ENCODE results near the gene ESR2. TPM values are rescaled to one million over a fixed set of nuclear protein-coding genes. Genes with fewer than 3 reads are reported as not detected.

Gene ESR2
- polyA plus RNA-seq, 3 donors: 0.04 TPM; not detected in 2

DNA sequence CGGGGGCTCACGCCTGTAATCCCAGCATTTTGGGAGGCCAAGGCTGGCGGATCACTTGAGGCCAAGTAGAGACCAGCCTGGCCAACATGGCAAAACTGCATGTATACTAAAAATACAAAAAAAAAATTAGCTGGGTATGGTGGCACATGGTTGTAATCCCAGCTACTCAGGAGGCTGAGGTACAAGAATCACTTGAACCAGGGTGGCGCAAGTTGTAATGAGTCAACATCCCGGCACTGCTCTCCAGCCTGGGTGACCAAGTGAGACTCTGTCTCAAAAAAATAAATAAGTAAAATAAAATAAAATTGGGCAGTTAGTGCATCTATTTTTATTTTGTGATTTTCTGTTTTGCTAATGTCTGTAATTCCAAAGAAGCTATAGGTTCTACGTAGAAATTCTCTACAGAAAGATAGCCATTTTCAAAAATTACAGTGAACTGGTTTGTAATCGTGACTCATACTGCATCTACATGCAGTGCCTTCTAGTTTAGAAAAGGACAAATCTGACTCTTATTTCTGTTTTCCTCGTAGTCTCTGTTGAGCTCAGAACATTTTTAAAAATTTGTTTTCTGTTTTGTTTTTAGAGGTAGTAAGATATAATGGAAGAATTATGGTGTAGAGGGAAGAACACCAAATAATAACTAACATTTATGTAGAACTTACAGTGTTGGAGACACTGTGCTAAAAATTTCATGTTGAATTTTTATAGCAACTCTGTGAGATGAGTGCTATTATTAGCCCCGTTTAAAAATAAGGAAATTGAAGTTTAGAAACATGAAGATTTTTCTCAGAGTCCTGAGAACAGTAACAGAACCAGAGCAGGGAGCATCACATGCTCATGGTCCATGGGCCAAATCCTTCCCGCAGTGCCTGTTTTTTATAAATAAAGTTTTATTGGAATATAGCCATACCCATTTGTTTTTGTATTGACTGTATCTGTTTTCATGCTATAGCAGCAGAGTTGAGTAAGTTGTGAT lies 240.2 kb downstream of the ESR2 start:
- H3K27ac Mint-ChIP-seq: no peak overlapping the region
- H3K4me1 ChIP-seq (ENCODE audit: control insufficient read depth in 1 of 2, insufficient read depth in 2 of 2, low read length in 2 of 2): no peaks in the 10 kb centered on the region
- no peak for DNase-seq
- H2AFZ ChIP-seq (ENCODE audit: insufficient read depth, low read depth, low read length, poor library complexity, severe bottlenecking): no peak overlapping the region
- no peaks in the 10 kb centered on the region for H3K4me1 Mint-ChIP-seq
- H3K4me2 ChIP-seq (replicated peaks; ENCODE audit: extremely low read depth, low read length, poor library complexity, severe bottlenecking): no peak overlapping the region
- H3K36me3 ChIP-seq (replicated peaks in 1 of 2; ENCODE audit: control insufficient read depth in 1 of 2, insufficient read depth in 2 of 2, low read length in 2 of 2): no peaks in the 10 kb centered on the region
- peaks cover 0 to 2% of the 10 kb centered on the region in 2 donors for H3K36me3 Mint-ChIP-seq
- H3K4me3 ChIP-seq (replicated peaks in 1 of 3; ENCODE audit: low read depth in 2 of 3, low read length in 3 of 3): no peak overlapping the region
- no peak overlapping the region for H3K4me3 Mint-ChIP-seq
- no peaks in the 10 kb centered on the region for H3K27me3 ChIP-seq (ENCODE audit: control insufficient read depth in 2 of 2, insufficient read depth in 2 of 2, low read length in 2 of 2)
- 75% methylated on average over 1 of the region's 10 CpGs for whole genome bisulfite sequencing (ENCODE audit: insufficient coverage)
- no peaks in the 10 kb centered on the region for H3K9me3 ChIP-seq (replicated peaks in 1 of 2; ENCODE audit: control insufficient read depth in 1 of 2, insufficient read depth in 1 of 2, low read length in 2 of 2)
- peaks cover 0 to 3% (median 0%) of the 10 kb centered on the region in 7 donors for H3K9me3 Mint-ChIP-seq
- intact Hi-C loops (cut with micrococcal nuclease): no loop called here
- TF ChIP-seq, protein P1, sequence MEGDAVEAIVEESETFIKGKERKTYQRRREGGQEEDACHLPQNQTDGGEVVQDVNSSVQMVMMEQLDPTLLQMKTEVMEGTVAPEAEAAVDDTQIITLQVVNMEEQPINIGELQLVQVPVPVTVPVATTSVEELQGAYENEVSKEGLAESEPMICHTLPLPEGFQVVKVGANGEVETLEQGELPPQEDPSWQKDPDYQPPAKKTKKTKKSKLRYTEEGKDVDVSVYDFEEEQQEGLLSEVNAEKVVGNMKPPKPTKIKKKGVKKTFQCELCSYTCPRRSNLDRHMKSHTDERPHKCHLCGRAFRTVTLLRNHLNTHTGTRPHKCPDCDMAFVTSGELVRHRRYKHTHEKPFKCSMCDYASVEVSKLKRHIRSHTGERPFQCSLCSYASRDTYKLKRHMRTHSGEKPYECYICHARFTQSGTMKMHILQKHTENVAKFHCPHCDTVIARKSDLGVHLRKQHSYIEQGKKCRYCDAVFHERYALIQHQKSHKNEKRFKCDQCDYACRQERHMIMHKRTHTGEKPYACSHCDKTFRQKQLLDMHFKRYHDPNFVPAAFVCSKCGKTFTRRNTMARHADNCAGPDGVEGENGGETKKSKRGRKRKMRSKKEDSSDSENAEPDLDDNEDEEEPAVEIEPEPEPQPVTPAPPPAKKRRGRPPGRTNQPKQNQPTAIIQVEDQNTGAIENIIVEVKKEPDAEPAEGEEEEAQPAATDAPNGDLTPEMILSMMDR (IDR thresholded peaks at IDR 0.05): no peak
- no peaks in the 10 kb centered on the region for H3K79me2 ChIP-seq (ENCODE audit: insufficient read depth, low read length)
- no peak overlapping the region for H3K9ac ChIP-seq (ENCODE audit: insufficient read depth, low read length, poor library complexity, severe bottlenecking)
- H4K20me1 ChIP-seq (ENCODE audit: insufficient read depth, low read length): no peaks in the 10 kb centered on the region
- peaks cover 2 to 6% (median 4%) of the 10 kb centered on the region in 3 donors for H3K27me3 Mint-ChIP-seq (ENCODE audit: low read depth in 3 of 3)
- no peak overlapping the region for H3K27ac ChIP-seq (ENCODE audit: low read depth in 1 of 2, low read length in 2 of 2)

- no peak overlapping the region for H2AFZ ChIP-seq (ENCODE audit: insufficient read depth, low read depth, low read length, poor library complexity, severe bottlenecking)
- no peaks in the 10 kb centered on the region for H3K4me1 ChIP-seq (ENCODE audit: control insufficient read depth in 1 of 2, insufficient read depth in 2 of 2, low read length in 2 of 2)
- no peaks in the 10 kb centered on the region for H3K4me1 Mint-ChIP-seq
- H4K20me1 ChIP-seq (ENCODE audit: insufficient read depth, low read length): no peaks in the 10 kb centered on the region
- H3K9me3 Mint-ChIP-seq: peaks cover 0 to 8% (median 0%) of the 10 kb centered on the region in 7 donors
- intact Hi-C loops (cut with micrococcal nuclease): no loop called here
- no peak overlapping the region for H3K4me3 ChIP-seq (replicated peaks in 1 of 3; ENCODE audit: low read depth in 2 of 3, low read length in 3 of 3)
- DNase-seq: no peak
- H3K27ac Mint-ChIP-seq: no peak overlapping the region
- peaks cover 0 to 2% of the 10 kb centered on the region in 2 donors for H3K36me3 Mint-ChIP-seq
- no CpG with 5 or more reads among the region's 2 CpGs for WGBS (ENCODE audit: insufficient coverage)
- no peaks in the 10 kb centered on the region for H3K36me3 ChIP-seq (replicated peaks in 1 of 2; ENCODE audit: control insufficient read depth in 1 of 2, insufficient read depth in 2 of 2, low read length in 2 of 2)
- H3K4me2 ChIP-seq (replicated peaks; ENCODE audit: extremely low read depth, low read length, poor library complexity, severe bottlenecking): no peak overlapping the region
- H3K27me3 ChIP-seq (ENCODE audit: control insufficient read depth in 2 of 2, insufficient read depth in 2 of 2, low read length in 2 of 2): no peaks in the 10 kb centered on the region
- H3K79me2 ChIP-seq (ENCODE audit: insufficient read depth, low read length): no peaks in the 10 kb centered on the region
- H3K27ac ChIP-seq (ENCODE audit: low read depth in 1 of 2, low read length in 2 of 2): no peak overlapping the region
- no peak overlapping the region for H3K4me3 Mint-ChIP-seq
- TF ChIP-seq, protein P1 (IDR thresholded peaks at IDR 0.05): no peak
- peaks cover 3 to 5% (median 4%) of the 10 kb centered on the region in 3 donors for H3K27me3 Mint-ChIP-seq (ENCODE audit: low read depth in 3 of 3)
- H3K9me3 ChIP-seq (replicated peaks in 1 of 2; ENCODE audit: control insufficient read depth in 1 of 2, insufficient read depth in 1 of 2, low read length in 2 of 2): no peaks in the 10 kb centered on the region
- H3K9ac ChIP-seq (ENCODE audit: insufficient read depth, low read length, poor library complexity, severe bottlenecking): no peak overlapping the region
Observed at GRCh38 chr14:64049616-64050381, 244.4 kb downstream of the ESR2 start.

Measured in CD14-positive monocyte (primary cell).